ENCODE results near the gene RNF146.

Gene RNF146

GRCh38 chr6:127267646-127268625 lies 1.3 kb downstream of the RNF146 start:
- no peak for DNase-seq (ENCODE audit: insufficient read length, low spot score)
- TF ChIP-seq POLR2A (IDR thresholded peaks at IDR 0.05; ENCODE audit: low read depth, low read length), result no peak
- no peak for FAIRE-seq

GRCh38 chr6:127272576-127272975 lies 5.9 kb downstream of the RNF146 start:
- TF ChIP-seq POLR2A (IDR thresholded peaks at IDR 0.05; ENCODE audit: low read depth, low read length), result no peak
- no peak for FAIRE-seq
- DNase-seq (ENCODE audit: insufficient read length, low spot score), result no peak

GRCh38 chr6:127273499-127273898 lies 6.8 kb downstream of the RNF146 start:
- no peak for FAIRE-seq
- DNase-seq (ENCODE audit: insufficient read length, low spot score), result no peak
- TF ChIP-seq POLR2A (IDR thresholded peaks at IDR 0.05; ENCODE audit: low read depth, low read length), result no peak

- FAIRE-seq (no peak), DNase-seq (ENCODE audit: insufficient read length, low spot score) (no peak)
- no peak for TF ChIP-seq POLR2A (IDR thresholded peaks at IDR 0.05; ENCODE audit: low read depth, low read length)
Measured at GRCh38 chr6:127276331-127276730, 9.7 kb downstream of the RNF146 start.

DNA sequence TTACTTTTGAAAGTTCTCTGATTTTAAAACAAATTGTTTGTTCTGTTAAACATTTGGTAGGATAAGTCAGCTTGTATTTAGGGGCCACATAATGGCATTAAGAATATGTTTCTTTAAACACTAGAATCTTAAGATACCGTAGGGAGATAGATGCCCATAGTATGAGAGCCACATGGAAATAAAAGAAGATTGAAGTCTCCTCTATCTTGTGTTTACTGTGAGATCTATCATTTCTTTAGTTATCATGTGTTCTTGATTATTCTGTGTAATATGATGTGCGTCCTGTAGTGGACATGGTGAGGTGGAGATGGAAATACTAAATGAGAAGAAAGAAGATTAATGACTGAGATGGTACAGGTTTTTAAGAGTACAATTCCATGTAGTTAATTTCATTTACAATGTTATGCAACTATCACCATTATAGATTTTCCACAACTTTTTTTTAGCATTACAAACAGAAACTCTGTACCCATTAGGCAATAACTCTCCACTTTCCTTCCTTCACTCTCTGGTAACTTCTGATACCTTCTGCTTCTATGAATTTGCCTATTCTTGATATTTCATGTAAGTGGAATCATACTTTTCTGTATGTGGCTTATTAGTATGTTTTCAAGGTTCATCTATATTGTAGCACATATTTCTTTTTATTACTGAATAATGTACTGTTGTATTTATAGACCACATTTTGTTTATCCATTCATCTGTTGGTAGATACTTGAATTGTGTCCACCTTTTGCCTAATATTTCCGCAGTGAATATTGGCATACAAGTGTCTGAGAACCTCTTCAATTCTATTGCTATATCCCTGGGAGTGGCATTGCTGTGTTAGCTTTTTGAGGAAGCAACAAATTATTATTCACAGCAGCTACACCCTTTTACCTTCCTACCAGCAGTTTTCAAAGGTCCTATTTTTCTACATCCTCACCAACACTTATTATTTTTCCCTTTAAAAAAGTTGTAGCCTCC lies 11.5 kb downstream of the RNF146 start:
- TF ChIP-seq POLR2A (IDR thresholded peaks at IDR 0.05; ENCODE audit: low read depth, low read length), result no peak
- FAIRE-seq, result no peak
- no peak for DNase-seq (ENCODE audit: insufficient read length, low spot score)

DNA sequence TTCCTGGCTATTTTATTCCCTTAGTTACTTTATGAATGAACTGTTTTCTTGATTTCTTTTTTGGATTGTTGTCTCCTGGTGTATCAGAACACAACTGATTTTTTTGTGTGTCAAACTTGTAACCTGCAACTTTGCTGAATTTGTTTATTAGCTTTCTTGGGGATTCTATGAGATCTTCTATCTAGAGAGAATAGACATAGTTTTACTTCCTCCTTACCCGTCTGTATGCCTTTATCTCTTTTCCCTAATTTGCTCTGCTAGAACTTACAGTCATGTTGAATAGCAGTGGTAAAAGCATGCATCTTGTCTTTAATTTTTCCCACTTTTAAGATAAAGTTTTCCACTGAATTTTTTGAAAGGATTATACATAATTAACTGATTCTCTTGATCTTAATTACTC lies 13.2 kb downstream of the RNF146 start:
- DNase-seq (ENCODE audit: insufficient read length, low spot score), result no peak
- no peak for FAIRE-seq
- no peak for TF ChIP-seq POLR2A (IDR thresholded peaks at IDR 0.05; ENCODE audit: low read depth, low read length)

GRCh38 chr6:127282184-127282583 lies 15.5 kb downstream of the RNF146 start:
- no peak for TF ChIP-seq POLR2A (IDR thresholded peaks at IDR 0.05; ENCODE audit: low read depth, low read length)
- FAIRE-seq, result no peak

DNA sequence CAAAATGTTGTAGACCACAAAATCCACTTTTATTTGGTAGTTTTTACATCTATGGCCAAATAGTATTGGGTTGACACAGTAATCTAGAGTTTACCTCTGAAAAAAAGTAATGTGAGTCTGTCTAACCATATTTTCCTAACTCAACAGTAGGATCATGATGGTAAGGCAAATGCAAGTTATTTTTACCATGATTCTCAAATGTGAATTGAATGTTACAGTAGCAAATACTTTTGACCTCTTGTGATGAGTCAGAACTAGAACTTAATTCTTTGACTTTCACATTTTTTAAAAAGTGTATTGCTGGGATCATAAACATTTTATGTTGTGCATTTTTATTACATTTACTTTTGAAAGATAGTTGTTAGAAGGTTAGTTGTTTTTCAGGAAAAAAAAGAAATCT lies 22.0 kb downstream of the RNF146 start:
- DNase-seq (ENCODE audit: insufficient read length, low spot score) (no peak), FAIRE-seq (no peak)
- TF ChIP-seq POLR2A (IDR thresholded peaks at IDR 0.05; ENCODE audit: low read depth, low read length), result no peak

More at GRCh38 chr6:127282184-127282583, 15.5 kb downstream of the RNF146 start:
- DNase-seq (ENCODE audit: insufficient read length, low spot score), result no peak

- TF ChIP-seq POLR2A (IDR thresholded peaks at IDR 0.05; ENCODE audit: low read depth, low read length), result no peak
- FAIRE-seq (no peak), DNase-seq (ENCODE audit: insufficient read length, low spot score) (no peak)
Measured at GRCh38 chr6:127289934-127290333, 23.3 kb downstream of the RNF146 start.

DNA sequence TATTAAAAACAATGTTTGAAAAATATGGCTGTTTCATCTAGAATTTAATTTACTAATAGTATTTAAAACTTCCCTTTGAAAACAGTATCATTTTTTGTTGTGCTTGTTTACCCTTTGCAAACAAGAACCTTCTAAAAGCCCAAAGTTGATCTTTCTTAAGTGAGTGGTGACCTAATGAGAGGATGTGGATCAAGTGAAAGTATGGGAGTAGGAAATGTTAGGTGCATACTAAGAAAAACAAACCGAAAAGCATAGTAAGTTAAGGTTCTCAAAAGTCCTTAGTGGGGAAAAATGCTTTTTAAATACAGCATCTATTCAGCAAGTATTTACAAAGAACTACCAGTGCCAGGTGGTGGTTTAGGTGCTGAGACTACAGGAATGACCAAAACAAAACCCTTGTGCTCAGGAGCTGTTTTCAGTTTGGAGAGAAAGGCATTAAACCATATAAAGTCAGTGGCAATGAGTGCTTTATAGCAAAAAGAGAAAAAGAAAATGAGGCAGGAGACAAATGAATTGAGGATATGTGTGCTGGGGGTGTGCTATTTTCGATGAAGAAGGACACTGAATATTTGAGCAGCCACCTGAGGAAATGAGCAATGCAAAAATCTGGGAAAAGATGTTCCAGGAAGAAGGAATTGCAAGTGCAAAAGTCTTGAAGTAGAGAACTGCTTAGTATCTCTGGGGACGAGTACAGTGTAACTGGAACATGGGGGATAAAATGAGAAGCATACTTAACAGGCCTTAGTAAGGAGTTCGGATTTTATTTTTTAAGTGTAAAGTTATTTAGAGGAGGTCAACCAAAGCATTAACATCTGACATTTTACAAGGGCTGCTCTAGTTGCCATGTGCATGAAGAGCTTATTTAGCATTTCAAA lies 24.0 kb downstream of the RNF146 start:
- DNase-seq (ENCODE audit: insufficient read length, low spot score) (no peak), FAIRE-seq (no peak)
- no peak for TF ChIP-seq POLR2A (IDR thresholded peaks at IDR 0.05; ENCODE audit: low read depth, low read length)

GRCh38 chr6:127291495-127291894 lies 24.8 kb downstream of the RNF146 start:
- FAIRE-seq (no peak), DNase-seq (ENCODE audit: insufficient read length, low spot score) (no peak)
- no peak for TF ChIP-seq POLR2A (IDR thresholded peaks at IDR 0.05; ENCODE audit: low read depth, low read length)

GRCh38 chr6:127297502-127298070 lies 30.9 kb downstream of the RNF146 start:
- DNase-seq (ENCODE audit: insufficient read length, low spot score), result no peak
- TF ChIP-seq POLR2A (IDR thresholded peaks at IDR 0.05; ENCODE audit: low read depth, low read length), result no peak
- FAIRE-seq, result no peak

DNA sequence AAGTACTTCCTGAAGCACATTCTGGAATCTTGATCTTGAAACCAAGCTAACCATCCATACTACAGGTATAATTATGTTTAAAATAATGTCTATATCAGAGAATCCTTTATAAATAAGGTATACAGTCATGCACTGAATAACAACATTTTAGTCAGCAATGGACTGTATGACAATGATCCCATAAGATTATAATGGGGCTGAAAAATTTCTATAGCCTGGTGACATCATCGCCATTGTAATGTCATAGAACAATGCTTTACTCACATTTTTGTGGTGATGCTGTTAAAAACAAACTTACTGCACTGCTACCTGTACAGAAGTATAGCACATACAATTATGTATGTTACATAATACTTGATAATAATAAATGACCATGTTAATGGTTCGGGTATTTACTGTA lies 31.8 kb downstream of the RNF146 start:
- TF ChIP-seq POLR2A (IDR thresholded peaks at IDR 0.05; ENCODE audit: low read depth, low read length), result no peak
- no peak for DNase-seq (ENCODE audit: insufficient read length, low spot score)
- FAIRE-seq, result no peak

Measured in H54 (cell line).